Loucy (cell line): ENCODE data around the gene ATG7.

ENCODE experiments used
- H2AFZ ChIP-seq: fragments of 200-600 bp; sonication (generic); 2 replicates; pipeline ENCODE4 v1.6.0; 2016; ENCODE audit warnings: antibody characterized with exemption, mild to moderate bottlenecking, low read length, moderate library complexity
- H3F3A ChIP-seq: fragments of 200-600 bp; 2 replicates; pipeline ENCODE4 v1.6.0; 2016; ENCODE audit warnings: antibody characterized with exemption, low read depth, mild to moderate bottlenecking
- H3K27me3 ChIP-seq: fragments of 200-600 bp; sonication (generic); 2 replicates; pipeline ENCODE4 v1.6.1; 2014; ENCODE audit warnings: low read length, mild to moderate bottlenecking; ENCODE audit not compliant: insufficient read depth, poor library complexity, severe bottlenecking
- H3K36me3 ChIP-seq: fragments of 200-600 bp; sonication (generic); 2 replicates; pipeline ENCODE4 v1.6.1; 2016; ENCODE audit warnings: low read length; ENCODE audit not compliant: insufficient read depth
- H3K4me1 ChIP-seq: fragments of 200-600 bp; sonication (generic); 2 replicates; pipeline ENCODE4 v1.5.1; 2014; ENCODE audit warnings: low read length, mild to moderate bottlenecking; ENCODE audit not compliant: insufficient read depth, poor library complexity, severe bottlenecking
- H3K4me2 ChIP-seq: fragments of 200-600 bp; sonication (generic); 2 replicates; pipeline ENCODE4 v1.6.0; 2014; ENCODE audit warnings: antibody characterized with exemption, low read length, low read depth, mild to moderate bottlenecking; ENCODE audit not compliant: poor library complexity, severe bottlenecking
- H3K4me3 ChIP-seq: fragments of 200-600 bp; sonication (generic); 2 replicates; pipeline ENCODE4 v1.5.1; 2014; ENCODE audit warnings: low read length, mild to moderate bottlenecking, mixed read lengths; ENCODE audit not compliant: poor library complexity, severe bottlenecking
- H3K79me2 ChIP-seq: fragments of 200-600 bp; sonication (generic); 2 replicates; pipeline ENCODE4 v1.6.1; 2014; ENCODE audit warnings: low read length; ENCODE audit not compliant: insufficient read depth
- H3K9ac ChIP-seq: fragments of 200-600 bp; sonication (generic); 2 replicates; pipeline ENCODE4 v1.6.0; 2014; ENCODE audit warnings: mild to moderate bottlenecking, low read depth, low read length, moderate library complexity; ENCODE audit not compliant: poor library complexity, severe bottlenecking
- H3K9me2 ChIP-seq: fragments of 200-600 bp; sonication (generic); replicated peaks from 2 replicates; pipeline ENCODE4 v1.6.1; 2016; ENCODE audit warnings: low read depth, low read length, mixed read lengths
- H3K9me3 ChIP-seq: fragments of 200-600 bp; sonication (generic); 2 replicates; pipeline ENCODE4 v1.6.1; 2014; ENCODE audit warnings: mild to moderate bottlenecking, antibody characterized with exemption, low read length, low read depth; ENCODE audit not compliant: insufficient read depth
- H4K20me1 ChIP-seq: fragments of 200-600 bp; sonication (generic); 2 replicates; pipeline ENCODE4 v1.6.0; 2014; ENCODE audit warnings: antibody characterized with exemption, low read length, mild to moderate bottlenecking; ENCODE audit not compliant: insufficient read depth, poor library complexity, severe bottlenecking
- CTCF ChIP-seq: fragments of 200-600 bp; sonication (generic); conservative IDR thresholded peaks from 2 replicates; pipeline ENCODE4 v1.5.1; 2014; ENCODE audit warnings: mild to moderate bottlenecking, antibody characterized with exemption, low read length
- EZH2phosphoT487 ChIP-seq: fragments of 200-600 bp; IDR thresholded peaks from 2 replicates; pipeline ENCODE4 v1.6.1; 2018; ENCODE audit warnings: antibody characterized with exemption, mild to moderate bottlenecking, moderate library complexity, borderline replicate concordance

The ATG7 gene

GRCh38 chr3:11536132-11536935, 264.1 kb downstream of the ATG7 start:
- no peaks in the 10 kb centered on the region for H3K9me2 ChIP-seq
- H3K79me2 ChIP-seq: no peaks in the 10 kb centered on the region
- no peak overlapping the region for H2AFZ ChIP-seq
- no peaks in the 10 kb centered on the region for H3K4me1 ChIP-seq
- no peaks in the 10 kb centered on the region for H3K36me3 ChIP-seq
- no peak overlapping the region for H3K4me3 ChIP-seq
- no peak for TF ChIP-seq EZH2phosphoT487
- TF ChIP-seq CTCF: no peak
- no peaks in the 10 kb centered on the region for H3K27me3 ChIP-seq
- no peaks in the 10 kb centered on the region for H3K9me3 ChIP-seq
- H4K20me1 ChIP-seq: no peaks in the 10 kb centered on the region
- H3K9ac ChIP-seq: no peak overlapping the region
- H3K4me2 ChIP-seq: no peak overlapping the region
- no peaks in the 10 kb centered on the region for H3F3A ChIP-seq

- TF ChIP-seq CTCF (no peak), EZH2phosphoT487 (no peak)
- no peaks in the 10 kb centered on the region for H3K36me3 ChIP-seq
- H3K9me2 ChIP-seq: no peaks in the 10 kb centered on the region
- H3K27me3 ChIP-seq: no peaks in the 10 kb centered on the region
- H3K4me1 ChIP-seq: no peaks in the 10 kb centered on the region
- H3K4me3 ChIP-seq: no peak overlapping the region
- no peaks in the 10 kb centered on the region for H3F3A ChIP-seq
- no peak overlapping the region for H2AFZ ChIP-seq
- no peaks in the 10 kb centered on the region for H3K9me3 ChIP-seq
- no peak overlapping the region for H3K4me2 ChIP-seq
- no peaks in the 10 kb centered on the region for H3K79me2 ChIP-seq
- H3K9ac ChIP-seq: no peak overlapping the region
- no peaks in the 10 kb centered on the region for H4K20me1 ChIP-seq
Observed at GRCh38 chr3:11536936-11537612, 264.9 kb downstream of the ATG7 start.

DNA sequence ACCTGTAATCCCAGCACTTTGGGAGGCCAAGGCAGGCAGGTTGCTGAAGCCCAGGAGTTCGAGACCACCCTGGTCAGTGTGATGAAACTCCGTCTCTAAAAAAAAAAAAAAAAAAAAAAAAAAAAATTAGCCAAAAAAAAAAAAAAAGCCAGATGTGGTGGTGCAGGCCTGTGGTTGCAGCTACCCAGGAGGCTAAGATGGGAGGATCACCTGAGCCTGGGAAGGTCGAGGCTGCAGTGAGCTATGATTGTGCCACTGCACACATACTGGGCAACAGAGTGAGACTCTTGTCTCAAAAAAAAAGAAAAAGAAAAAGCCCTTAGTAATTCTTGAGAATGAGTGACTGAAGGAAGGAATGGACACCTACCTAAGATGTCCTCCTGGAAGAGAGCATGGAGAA, 266.4 kb downstream of the ATG7 start:
- Histone ChIP-seq H3K4me1 (no peaks in the 10 kb centered on the region), H3K79me2 (no peaks in the 10 kb centered on the region), H3K36me3 (no peaks in the 10 kb centered on the region), H4K20me1 (no peaks in the 10 kb centered on the region), H3F3A (no peaks in the 10 kb centered on the region), H3K9ac (no peak overlapping the region), H3K27me3 (no peaks in the 10 kb centered on the region), H3K9me3 (no peaks in the 10 kb centered on the region), H3K9me2 (no peaks in the 10 kb centered on the region), H2AFZ (no peak overlapping the region), H3K4me2 (no peak overlapping the region), H3K4me3 (no peak overlapping the region)
- TF ChIP-seq EZH2phosphoT487 (no peak), CTCF (no peak)
